Cardiac fibroblast (primary cell): Measurements from ENCODE around the gene ERN1.
A peak's percentile ranks its signal among the peaks of the same experiment; 100 is the strongest.

Experiments
- DNase-seq, 2 donors: peaks; one replicate each; pipeline versions ENCODE4 v3.0.0 to v3.0.0-alpha.2; 2010; ENCODE audit warnings: low read depth in 2 of 2
- H3K4me3 ChIP-seq, 2 donors: replicated peaks in 1 of 2; 1 replicate in 1 of 2; 2 replicates in 1 of 2; pipeline ENCODE4 v1.5.1; 2011; ENCODE audit warnings: low read depth in 2 of 2, low read length in 2 of 2, mild to moderate bottlenecking in 2 of 2, moderate library complexity in 1 of 2
- TF ChIP-seq, protein P1 (sequence below): IDR thresholded peaks from one replicate; pipeline ENCODE4 v1.5.1; 2011; ENCODE audit warnings: low read depth, mild to moderate bottlenecking, low read length, inconsistent platforms

ERN1 gene

DNA sequence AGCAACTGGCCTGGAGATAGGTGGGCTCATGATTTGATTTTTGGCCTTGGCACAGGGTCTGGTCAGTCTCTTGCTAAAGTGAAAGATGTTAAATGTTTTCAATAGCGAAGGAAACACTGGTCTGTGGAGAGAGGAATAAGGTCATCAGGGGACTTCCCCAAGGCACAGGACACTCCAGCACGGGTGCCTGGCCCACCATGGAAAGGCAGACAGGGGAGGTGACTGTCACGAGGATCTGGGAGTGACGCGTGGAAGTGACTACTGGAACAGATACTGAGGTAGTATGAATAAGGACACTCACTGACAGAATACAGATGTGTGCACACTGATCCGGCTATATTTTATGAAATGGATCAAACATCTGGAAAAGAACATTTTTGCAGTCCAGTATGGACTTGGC is 92.8 kb downstream of the ERN1 start:
- TF ChIP-seq, protein P1, sequence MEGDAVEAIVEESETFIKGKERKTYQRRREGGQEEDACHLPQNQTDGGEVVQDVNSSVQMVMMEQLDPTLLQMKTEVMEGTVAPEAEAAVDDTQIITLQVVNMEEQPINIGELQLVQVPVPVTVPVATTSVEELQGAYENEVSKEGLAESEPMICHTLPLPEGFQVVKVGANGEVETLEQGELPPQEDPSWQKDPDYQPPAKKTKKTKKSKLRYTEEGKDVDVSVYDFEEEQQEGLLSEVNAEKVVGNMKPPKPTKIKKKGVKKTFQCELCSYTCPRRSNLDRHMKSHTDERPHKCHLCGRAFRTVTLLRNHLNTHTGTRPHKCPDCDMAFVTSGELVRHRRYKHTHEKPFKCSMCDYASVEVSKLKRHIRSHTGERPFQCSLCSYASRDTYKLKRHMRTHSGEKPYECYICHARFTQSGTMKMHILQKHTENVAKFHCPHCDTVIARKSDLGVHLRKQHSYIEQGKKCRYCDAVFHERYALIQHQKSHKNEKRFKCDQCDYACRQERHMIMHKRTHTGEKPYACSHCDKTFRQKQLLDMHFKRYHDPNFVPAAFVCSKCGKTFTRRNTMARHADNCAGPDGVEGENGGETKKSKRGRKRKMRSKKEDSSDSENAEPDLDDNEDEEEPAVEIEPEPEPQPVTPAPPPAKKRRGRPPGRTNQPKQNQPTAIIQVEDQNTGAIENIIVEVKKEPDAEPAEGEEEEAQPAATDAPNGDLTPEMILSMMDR = no peak
- no peak overlapping the region for H3K4me3 ChIP-seq
- no peak for DNase-seq

DNA sequence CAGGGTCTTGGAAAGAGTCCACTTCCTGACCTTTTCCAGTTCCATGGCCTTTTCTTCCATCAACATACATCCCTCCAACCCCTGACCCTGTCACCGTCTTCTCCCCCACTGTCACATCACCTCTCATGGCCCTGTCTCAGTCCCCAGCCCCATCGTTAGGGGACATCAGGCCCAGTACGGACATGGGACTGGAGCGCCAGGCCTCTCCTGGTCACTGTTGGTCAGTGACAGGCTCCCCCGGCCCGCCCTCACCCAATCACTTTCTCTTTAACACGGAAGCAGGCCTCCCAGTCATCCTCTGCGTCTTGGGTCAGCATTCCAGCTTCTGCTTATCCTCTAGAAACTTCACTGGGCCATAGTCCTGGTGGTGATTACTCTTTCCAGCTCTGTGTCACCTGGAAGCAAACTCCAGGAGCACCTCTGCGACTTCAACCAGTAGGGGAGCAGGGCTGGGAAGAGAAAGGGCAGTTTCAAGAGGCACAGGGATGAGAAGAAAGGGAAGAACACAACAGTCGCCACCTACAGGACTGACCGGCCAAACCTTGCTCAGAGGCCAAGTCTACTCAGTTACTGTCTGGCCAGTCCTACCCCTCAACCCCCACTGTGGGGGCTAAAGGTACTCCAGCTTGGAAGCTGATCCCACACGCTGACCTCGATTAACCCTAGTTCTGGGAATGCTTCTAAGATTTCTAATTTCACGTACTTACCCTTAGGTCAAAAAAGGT is 93.6 kb downstream of the ERN1 start:
- H3K4me3 ChIP-seq = no peak overlapping the region
- TF ChIP-seq, protein P1 = no peak
- no peak for DNase-seq

DNA sequence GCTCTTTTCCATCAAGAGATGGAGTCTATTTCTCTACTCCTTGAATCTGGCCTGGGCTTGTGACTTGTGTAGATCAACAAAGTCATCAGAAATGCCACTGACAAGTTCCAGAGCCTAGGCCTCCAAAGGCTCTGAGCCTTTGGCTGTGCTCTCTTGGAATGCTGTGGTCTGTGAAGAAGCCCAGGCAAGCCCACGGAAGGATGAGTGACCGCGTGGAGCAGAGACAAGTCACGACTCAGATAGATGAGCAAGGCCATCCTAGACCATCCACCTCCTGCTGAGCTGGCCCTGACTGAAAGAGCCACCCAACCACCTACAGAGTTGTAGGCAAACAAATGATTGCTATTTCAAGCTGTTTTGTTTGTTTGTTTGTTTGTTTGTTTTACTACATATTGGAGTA is 97.9 kb downstream of the ERN1 start:
- DNase-seq = peak in 1 of 2 donors; percentile 16
- TF ChIP-seq, protein P1 = no peak
- H3K4me3 ChIP-seq = no peak overlapping the region

DNA sequence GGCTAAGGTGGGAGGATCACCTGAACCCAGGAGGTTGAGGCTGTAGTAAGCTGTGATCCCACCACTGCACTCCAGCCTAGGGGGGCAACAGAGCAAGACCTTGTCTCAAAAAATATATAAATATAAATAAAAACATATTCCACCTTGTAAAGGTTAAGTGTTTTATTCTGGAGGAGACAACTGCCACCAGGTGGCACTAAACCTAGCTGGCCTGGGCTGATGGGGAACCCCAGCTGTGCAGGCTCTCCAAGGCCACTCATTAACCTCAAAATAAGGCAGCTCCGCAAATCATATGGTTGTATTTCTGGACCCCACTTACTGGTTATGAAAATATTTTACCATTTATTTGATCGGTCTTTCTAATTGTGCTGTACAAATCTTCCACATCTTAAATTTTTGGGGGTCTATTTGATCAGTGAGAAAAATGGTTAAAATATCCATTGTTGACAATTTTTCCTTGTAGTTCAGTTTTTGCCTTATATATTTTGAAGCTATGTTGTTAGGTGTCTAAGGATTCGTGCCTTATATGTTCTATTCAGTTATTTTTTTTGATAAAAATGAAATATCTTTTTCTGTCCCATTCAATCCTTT is 101.0 kb downstream of the ERN1 start:
- peak; percentile 76 to 81 for DNase-seq
- H3K4me3 ChIP-seq = no peak overlapping the region
- TF ChIP-seq, protein P1 = peak; percentile 78

DNA sequence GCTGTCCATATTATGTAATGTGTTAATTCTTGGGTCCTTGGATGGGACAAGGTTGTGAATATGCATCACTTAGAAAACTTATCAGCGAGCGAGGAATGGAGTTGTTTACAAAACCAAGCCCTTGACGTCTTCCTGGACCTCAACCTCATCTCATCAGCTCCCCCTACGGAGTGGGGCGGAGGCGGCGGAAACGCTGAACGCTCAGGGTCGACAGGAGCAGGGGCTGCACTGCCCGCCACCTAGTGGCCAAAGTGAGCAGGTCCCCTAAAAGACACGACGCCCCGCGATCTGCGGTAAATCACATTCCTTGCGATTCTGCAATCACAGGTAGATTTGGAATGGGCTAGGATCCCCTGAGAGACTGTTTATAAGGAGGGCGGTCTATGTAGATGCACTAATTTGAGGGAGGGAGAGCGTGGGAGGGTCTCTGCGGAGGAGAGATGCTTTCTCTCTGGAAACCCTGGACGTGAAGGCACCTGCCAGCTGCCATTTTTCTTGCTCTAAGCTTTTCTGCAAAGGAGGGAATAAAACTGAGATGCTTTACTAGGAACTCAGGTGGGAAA is 104.1 kb downstream of the ERN1 start:
- DNase-seq = peak; percentile 76 to 82
- TF ChIP-seq, protein P1 = peak; percentile 94
- H3K4me3 ChIP-seq = no peak overlapping the region

DNA sequence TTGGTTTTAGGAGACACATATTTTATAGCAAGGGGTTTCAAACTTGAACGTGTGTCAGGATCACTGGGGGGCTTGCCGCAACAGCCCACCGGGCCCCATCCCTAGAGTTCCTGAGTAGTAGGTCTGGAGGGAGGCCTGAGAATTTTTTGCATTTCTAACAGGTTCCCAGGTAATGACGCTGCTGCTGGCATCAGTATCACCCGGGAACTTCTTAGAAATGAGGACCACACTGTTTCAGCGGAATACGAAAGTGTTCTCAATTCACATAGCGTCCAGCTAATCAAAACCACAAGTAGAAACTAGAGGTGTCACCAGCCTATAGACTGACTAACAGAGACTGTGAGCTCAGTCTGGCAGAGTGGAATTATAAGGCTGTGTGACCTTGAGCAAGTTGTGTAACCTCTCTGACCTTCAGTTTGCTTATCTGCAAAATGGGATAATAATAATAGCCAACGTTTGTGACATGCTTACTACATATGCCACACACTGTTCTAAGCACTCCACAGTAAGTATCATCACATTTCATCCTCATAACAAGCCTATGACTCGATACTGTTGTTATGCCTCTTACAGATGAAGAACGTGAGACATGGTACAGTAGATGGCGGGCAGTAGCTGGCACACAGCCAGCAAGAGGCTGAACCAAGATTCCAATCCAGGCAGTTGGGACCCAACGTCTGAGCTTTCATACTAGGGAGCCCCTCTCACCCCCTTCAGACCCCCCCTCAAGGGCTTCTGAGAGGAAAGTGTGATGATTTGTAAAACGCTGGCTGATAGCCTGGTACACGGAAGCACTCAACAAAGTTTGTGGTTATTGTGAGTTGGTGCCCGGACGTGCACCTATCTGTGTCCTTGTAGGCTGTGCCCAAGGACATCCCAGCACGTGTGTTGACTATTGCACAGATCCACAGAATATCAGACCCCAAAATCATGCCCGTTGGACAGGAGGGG is 104.9 kb downstream of the ERN1 start:
- TF ChIP-seq, protein P1 = no peak
- H3K4me3 ChIP-seq = no peak overlapping the region
- DNase-seq = peak in 1 of 2 donors; percentile 39
